HEK293T (cell line): ENCODE measurements around the gene TXNRD2.

Source experiments
- BHLHE40 ChIP-seq: fragments of 450-650 bp; IDR thresholded peaks from 2 replicates; pipeline ENCODE4 v1.6.1; 2016; ENCODE audit warnings: mild to moderate bottlenecking, moderate library complexity, borderline replicate concordance
- ELF4 ChIP-seq: fragments of 450-650 bp; IDR thresholded peaks from 2 replicates; pipeline ENCODE4 v1.6.1; 2017; ENCODE audit warnings: antibody characterized with exemption
- FOXA1 ChIP-seq: fragments of 450-650 bp; IDR thresholded peaks from 2 replicates; pipeline ENCODE4 v1.6.1; 2016; ENCODE audit warnings: mild to moderate bottlenecking
- PKNOX1 ChIP-seq: fragments of 450-650 bp; IDR thresholded peaks from 2 replicates; pipeline ENCODE4 v1.6.1; 2016
- SP1 ChIP-seq: fragments of 450-650 bp; IDR thresholded peaks from 2 replicates; pipeline ENCODE4 v1.6.1; 2017

DNA sequence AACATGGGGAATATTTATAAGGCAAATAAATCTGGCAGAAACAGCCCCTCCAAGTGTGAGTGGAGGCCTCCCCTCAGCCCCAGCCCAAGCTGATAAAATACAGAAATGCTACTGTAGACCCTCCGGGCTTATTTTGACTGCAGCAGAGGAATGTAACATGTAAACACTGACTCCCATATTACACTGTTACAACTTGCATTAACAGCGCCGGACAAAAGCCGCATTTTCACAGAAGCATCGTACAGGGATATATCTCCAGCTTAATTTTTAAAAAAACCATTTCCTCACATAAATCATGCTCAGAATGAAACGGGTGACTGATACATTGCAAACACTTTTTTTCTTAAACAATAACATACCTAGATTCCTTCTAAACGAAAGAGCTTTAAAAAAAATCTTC lies 36.7 kb downstream of the TXNRD2 start:
- TF ChIP-seq SP1: no peak
- TF ChIP-seq PKNOX1: peak; percentile 58
- no peak for TF ChIP-seq FOXA1
- no peak for TF ChIP-seq ELF4
- no peak for TF ChIP-seq BHLHE40
